DOHH2 (cell line): Measurements from ENCODE around the gene FAM120A.

Experiments
- H3F3A ChIP-seq: fragments of 200-600 bp; sonication (generic), shearing (Covaris generic); 2 replicates; pipeline ENCODE4 v1.6.0; 2016; ENCODE audit warnings: antibody characterized with exemption, mild to moderate bottlenecking; ENCODE audit not compliant: control insufficient read depth, insufficient read depth
- H3K27ac ChIP-seq: fragments of 200-600 bp; sonication (generic); 2 replicates; pipeline ENCODE4 v1.5.1; 2014; ENCODE audit warnings: low read depth, mild to moderate bottlenecking, low read length, moderate library complexity
- H3K27me3 ChIP-seq: fragments of 200-600 bp; sonication (generic); 2 replicates; pipeline ENCODE4 v1.6.1; 2014; ENCODE audit warnings: mild to moderate bottlenecking, low read length, mixed read lengths; ENCODE audit not compliant: control insufficient read depth
- H3K36me3 ChIP-seq: fragments of 200-600 bp; sonication (generic); 2 replicates; pipeline ENCODE4 v1.6.1; 2014; ENCODE audit warnings: mild to moderate bottlenecking, low read length, moderate library complexity, mixed read lengths; ENCODE audit not compliant: control insufficient read depth
- H3K4me1 ChIP-seq: fragments of 200-600 bp; sonication (generic); 2 replicates; pipeline ENCODE4 v1.6.1; 2014; ENCODE audit warnings: mild to moderate bottlenecking, low read length, mixed read lengths; ENCODE audit not compliant: control insufficient read depth
- H3K4me2 ChIP-seq: fragments of 200-600 bp; sonication (generic); 2 replicates; pipeline ENCODE4 v1.6.0; 2014; ENCODE audit warnings: mild to moderate bottlenecking, low read length, moderate library complexity
- H3K4me3 ChIP-seq: fragments of 200-600 bp; sonication (generic); 2 replicates; pipeline ENCODE4 v1.5.1; 2014; ENCODE audit warnings: mild to moderate bottlenecking, low read length, mixed read lengths
- H3K79me2 ChIP-seq: fragments of 200-600 bp; sonication (generic); 2 replicates; pipeline ENCODE4 v1.6.1; 2014; ENCODE audit warnings: mild to moderate bottlenecking, low read length, mixed read lengths; ENCODE audit not compliant: control insufficient read depth
- H3K9me2 ChIP-seq: fragments of 200-600 bp; sonication (generic); replicated peaks from 2 replicates; pipeline ENCODE4 v1.6.1; 2014; ENCODE audit warnings: mild to moderate bottlenecking, low read length, mixed read lengths; ENCODE audit not compliant: control insufficient read depth
- H3K9me3 ChIP-seq: fragments of 200-600 bp; sonication (generic); 2 replicates; pipeline ENCODE4 v1.6.1; 2014; ENCODE audit warnings: antibody characterized with exemption, low read length, mixed read lengths; ENCODE audit not compliant: control insufficient read depth, insufficient read depth
- H4K20me1 ChIP-seq: fragments of 200-600 bp; sonication (generic); 2 replicates; pipeline ENCODE4 v1.6.0; 2014; ENCODE audit warnings: low read depth, mild to moderate bottlenecking, antibody characterized with exemption, low read length, moderate library complexity; ENCODE audit not compliant: control insufficient read depth, insufficient read depth
- CTCF ChIP-seq: fragments of 200-600 bp; sonication (generic); IDR thresholded peaks from one replicate; pipeline ENCODE4 v1.5.1; 2014; ENCODE audit warnings: antibody characterized with exemption, mild to moderate bottlenecking, low read depth, low read length; ENCODE audit not compliant: poor library complexity, severe bottlenecking
- EZH2phosphoT487 ChIP-seq: fragments of 200-600 bp; sonication (generic); IDR thresholded peaks from 2 replicates; pipeline ENCODE4 v1.6.1; 2017; ENCODE audit warnings: borderline replicate concordance, mild to moderate bottlenecking, antibody characterized with exemption, low read length, moderate library complexity, mixed read lengths

FAM120A gene

GRCh38 chr9:93599571-93600403, 148.3 kb downstream of the FAM120A start:
- Histone ChIP-seq H3K9me2 (no peaks in the 10 kb centered on the region), H3K4me2 (no peak overlapping the region), H3K36me3 (no peaks in the 10 kb centered on the region), H3F3A (no peaks in the 10 kb centered on the region), H3K4me1 (peaks cover 10% of the 10 kb centered on the region; the same call in 1 of the 2 replicates), H3K27me3 (no peaks in the 10 kb centered on the region), H3K79me2 (peaks cover 61% of the 10 kb centered on the region), H3K9me3 (no peaks in the 10 kb centered on the region), H3K4me3 (no peak overlapping the region), H3K27ac (no peak overlapping the region), H4K20me1 (0 out of 2 replicates have a peak, but pooled peaks cover 7% of the 10 kb centered on the region)
- TF ChIP-seq CTCF (no peak), EZH2phosphoT487 (no peak)

- H3K27ac ChIP-seq, result no peak overlapping the region
- H3K79me2 ChIP-seq, result peaks cover 59% of the 10 kb centered on the region
- no peaks in the 10 kb centered on the region for H3K9me3 ChIP-seq
- H3K36me3 ChIP-seq, result no peaks in the 10 kb centered on the region
- H3F3A ChIP-seq, result no peaks in the 10 kb centered on the region
- no peaks in the 10 kb centered on the region for H3K27me3 ChIP-seq
- no peaks in the 10 kb centered on the region for H3K9me2 ChIP-seq
- 0 out of 2 replicates have a peak, but pooled peaks cover 7% of the 10 kb centered on the region for H4K20me1 ChIP-seq
- TF ChIP-seq EZH2phosphoT487, result no peak
- TF ChIP-seq CTCF, result no peak
- H3K4me1 ChIP-seq, result peaks cover 10% of the 10 kb centered on the region; the same call in 1 of the 2 replicates
- no peak overlapping the region for H3K4me2 ChIP-seq
- H3K4me3 ChIP-seq, result no peak overlapping the region
Measured at GRCh38 chr9:93600504-93600903, 149.0 kb downstream of the FAM120A start.

GRCh38 chr9:93601063-93601462, 149.6 kb downstream of the FAM120A start:
- Histone ChIP-seq H3K36me3 (no peaks in the 10 kb centered on the region), H3K27ac (no peak overlapping the region), H3K4me3 (no peak overlapping the region), H3K4me1 (peaks cover 10% of the 10 kb centered on the region; the same call in 1 of the 2 replicates), H3K9me2 (no peaks in the 10 kb centered on the region), H3F3A (no peaks in the 10 kb centered on the region), H4K20me1 (0 out of 2 replicates have a peak, but pooled peaks cover 7% of the 10 kb centered on the region), H3K79me2 (peaks cover 60% of the 10 kb centered on the region), H3K27me3 (no peaks in the 10 kb centered on the region), H3K4me2 (no peak overlapping the region), H3K9me3 (no peaks in the 10 kb centered on the region)
- TF ChIP-seq CTCF, result no peak
- TF ChIP-seq EZH2phosphoT487, result no peak
